Smooth muscle cell (in vitro differentiated cells): ENCODE measurements around the gene KDM5C. TPM values are rescaled to one million over a fixed set of nuclear protein-coding genes. Genes with fewer than 3 reads are reported as not detected.

Source experiments
- DNase-seq: peaks from one replicate; lab custom pipeline; 2025; ENCODE audit not compliant: unreplicated experiment; lab: John Stamatoyannopoulos, UW
- H2AFZ ChIP-seq: fragments of 200-600 bp; sonication (generic); 2 replicates; pipeline ENCODE4 v1.6.0; 2016; ENCODE audit warnings: antibody characterized with exemption, low read depth, mild to moderate bottlenecking
- H3F3A ChIP-seq: fragments of 200-600 bp; sonication (generic); 2 replicates; pipeline ENCODE4 v1.6.0; 2017; ENCODE audit warnings: antibody characterized with exemption, low read depth
- H3K27ac ChIP-seq: fragments of 200-600 bp; sonication (generic); 2 replicates; pipeline ENCODE4 v1.5.1; 2016; ENCODE audit warnings: low read depth, mild to moderate bottlenecking
- H3K27me3 ChIP-seq: fragments of 200-600 bp; sonication (generic); 2 replicates; pipeline ENCODE4 v1.6.1; 2016; ENCODE audit warnings: low read depth, mild to moderate bottlenecking
- H3K36me3 ChIP-seq: fragments of 200-600 bp; sonication (generic); 2 replicates; pipeline ENCODE4 v1.5.1; 2016; ENCODE audit warnings: low read depth
- H3K4me1 ChIP-seq: fragments of 200-600 bp; sonication (generic); 2 replicates; pipeline ENCODE4 v1.5.1; 2016; ENCODE audit warnings: low read depth
- H3K4me2 ChIP-seq: fragments of 200-600 bp; sonication (generic); 2 replicates; pipeline ENCODE4 v1.6.0; 2016; ENCODE audit warnings: mild to moderate bottlenecking
- H3K4me3 ChIP-seq: fragments of 200-600 bp; sonication (generic); 2 replicates; pipeline ENCODE4 v1.5.1; 2016; ENCODE audit warnings: mild to moderate bottlenecking
- H3K79me2 ChIP-seq: fragments of 200-600 bp; sonication (generic); 2 replicates; pipeline ENCODE4 v1.6.0; 2016; ENCODE audit warnings: low read depth, mild to moderate bottlenecking
- H3K9ac ChIP-seq: fragments of 200-600 bp; sonication (generic); 2 replicates; pipeline ENCODE4 v1.6.0; 2016; ENCODE audit warnings: low read depth
- H3K9me3 ChIP-seq: fragments of 200-600 bp; sonication (generic); replicated peaks from 2 replicates; pipeline ENCODE4 v1.5.1; 2016; ENCODE audit warnings: low read depth
- H4K20me1 ChIP-seq: fragments of 200-600 bp; sonication (generic); 2 replicates; pipeline ENCODE4 v1.6.0; 2016; ENCODE audit warnings: low read depth
- CTCF ChIP-seq: fragments of 200-600 bp; sonication (generic); IDR thresholded peaks from 2 replicates; pipeline ENCODE4 v1.5.1; 2017; ENCODE audit warnings: borderline replicate concordance, mild to moderate bottlenecking, antibody characterized with exemption; ENCODE audit not compliant: insufficient read depth, poor library complexity, severe bottlenecking
- WGBS: methylation state at CpG from one replicate; pipeline ENCODE4 v1.1.7; 2016; ENCODE audit warnings: low lambda C conversion rate; 5-methylcytosine and 5-hydroxymethylcytosine counted together
- polyA plus RNA-seq: library from polyadenylated mRNA; unstranded; fragments of >200 nt; fragmentation: Nextera tagmentation; extraction: Ambion mirVana; gene quantifications from 2 replicates; pipeline ENCODE4 v1.2.1, GENCODE V29; 2016
- total RNA-seq: library from RNA; depleted of rRNA; stranded (reverse); fragments of >200 nt; gene quantifications from 2 replicates; pipeline ENCODE4 v1.2.3, GENCODE V29; 2014

Gene KDM5C
- total and polyA plus RNA-seq, 2 experiments from 2014 or later: 80.2 to 191 TPM

GRCh38 chrX:53223068-53223693 is 1.8 kb downstream of the KDM5C start:
- Histone ChIP-seq H3K4me2 (peak overlapping the region; percentile 85), H3K79me2 (peaks cover 68% of the 10 kb centered on the region), H3K27me3 (no peaks in the 10 kb centered on the region), H3K9ac (peak overlapping the region; percentile 99), H3F3A (no peaks in the 10 kb centered on the region), H4K20me1 (peaks cover 60% of the 10 kb centered on the region), H3K27ac (peak overlapping the region; percentile 97), H3K36me3 (peaks cover 5% of the 10 kb centered on the region), H2AFZ (no peak overlapping the region), H3K4me1 (peaks cover 17% of the 10 kb centered on the region), H3K9me3 (no peaks in the 10 kb centered on the region), H3K4me3 (peak overlapping the region; percentile 92)
- peak; percentile 11 for TF ChIP-seq CTCF
- 74% methylated on average over 2 of the region's 2 CpGs for WGBS
- DNase-seq: no peak

- H3K4me3 ChIP-seq: no peak overlapping the region
- H3K36me3 ChIP-seq: peaks cover 58% of the 10 kb centered on the region
- no peak overlapping the region for H3K4me2 ChIP-seq
- no peak for TF ChIP-seq CTCF
- H3K79me2 ChIP-seq: peaks cover 5% of the 10 kb centered on the region
- H4K20me1 ChIP-seq: peaks cover 65% of the 10 kb centered on the region
- no peaks in the 10 kb centered on the region for H3K9me3 ChIP-seq
- 85% methylated on average over 9 of the region's 9 CpGs for WGBS
- H3K9ac ChIP-seq: no peak overlapping the region
- H2AFZ ChIP-seq: no peak overlapping the region
- no peaks in the 10 kb centered on the region for H3K27me3 ChIP-seq
- DNase-seq: no peak
- H3K27ac ChIP-seq: peak overlapping the region; percentile 24
- H3K4me1 ChIP-seq: no peaks in the 10 kb centered on the region
- H3F3A ChIP-seq: no peaks in the 10 kb centered on the region
Measured at GRCh38 chrX:53211391-53211978, 13.5 kb downstream of the KDM5C start.

- H3K27ac ChIP-seq: no peak overlapping the region
- no peak overlapping the region for H3K4me3 ChIP-seq
- peaks cover 31% of the 10 kb centered on the region for H3K36me3 ChIP-seq
- WGBS: 97% methylated on average over 12 of the region's 12 CpGs
- H3K4me1 ChIP-seq: no peaks in the 10 kb centered on the region
- peaks cover 44% of the 10 kb centered on the region for H4K20me1 ChIP-seq
- no peaks in the 10 kb centered on the region for H3F3A ChIP-seq
- no peaks in the 10 kb centered on the region for H3K27me3 ChIP-seq
- no peak overlapping the region for H3K9ac ChIP-seq
- no peak overlapping the region for H2AFZ ChIP-seq
- no peak overlapping the region for H3K4me2 ChIP-seq
- no peak for DNase-seq
- no peaks in the 10 kb centered on the region for H3K79me2 ChIP-seq
- H3K9me3 ChIP-seq: no peaks in the 10 kb centered on the region
- TF ChIP-seq CTCF: no peak
Measured at GRCh38 chrX:53196678-53197077, 28.3 kb downstream of the KDM5C start.

GRCh38 chrX:53195401-53195800 is 29.6 kb downstream of the KDM5C start:
- peaks cover 25% of the 10 kb centered on the region for H3K36me3 ChIP-seq
- no peak for DNase-seq
- no peak overlapping the region for H3K4me2 ChIP-seq
- H3K79me2 ChIP-seq: no peaks in the 10 kb centered on the region
- H3K9ac ChIP-seq: no peak overlapping the region
- no peak overlapping the region for H2AFZ ChIP-seq
- no peaks in the 10 kb centered on the region for H3K9me3 ChIP-seq
- no peak for TF ChIP-seq CTCF
- H3F3A ChIP-seq: no peaks in the 10 kb centered on the region
- no peaks in the 10 kb centered on the region for H3K27me3 ChIP-seq
- H4K20me1 ChIP-seq: peaks cover 33% of the 10 kb centered on the region
- WGBS: 95% methylated on average over 2 of the region's 2 CpGs
- H3K4me1 ChIP-seq: no peaks in the 10 kb centered on the region
- H3K27ac ChIP-seq: no peak overlapping the region
- H3K4me3 ChIP-seq: no peak overlapping the region
